Measurements from ENCODE around the gene ZNF607. TPM values are rescaled to one million over a fixed set of nuclear protein-coding genes. Genes with fewer than 3 reads are reported as not detected.

ZNF607 gene
- total and polyA plus RNA-seq, 2 of the 8 experiments (the other 6 are each of a cell fraction or from before 2014, with no cell fraction given) = 6.7 to 15.9 TPM

DNA sequence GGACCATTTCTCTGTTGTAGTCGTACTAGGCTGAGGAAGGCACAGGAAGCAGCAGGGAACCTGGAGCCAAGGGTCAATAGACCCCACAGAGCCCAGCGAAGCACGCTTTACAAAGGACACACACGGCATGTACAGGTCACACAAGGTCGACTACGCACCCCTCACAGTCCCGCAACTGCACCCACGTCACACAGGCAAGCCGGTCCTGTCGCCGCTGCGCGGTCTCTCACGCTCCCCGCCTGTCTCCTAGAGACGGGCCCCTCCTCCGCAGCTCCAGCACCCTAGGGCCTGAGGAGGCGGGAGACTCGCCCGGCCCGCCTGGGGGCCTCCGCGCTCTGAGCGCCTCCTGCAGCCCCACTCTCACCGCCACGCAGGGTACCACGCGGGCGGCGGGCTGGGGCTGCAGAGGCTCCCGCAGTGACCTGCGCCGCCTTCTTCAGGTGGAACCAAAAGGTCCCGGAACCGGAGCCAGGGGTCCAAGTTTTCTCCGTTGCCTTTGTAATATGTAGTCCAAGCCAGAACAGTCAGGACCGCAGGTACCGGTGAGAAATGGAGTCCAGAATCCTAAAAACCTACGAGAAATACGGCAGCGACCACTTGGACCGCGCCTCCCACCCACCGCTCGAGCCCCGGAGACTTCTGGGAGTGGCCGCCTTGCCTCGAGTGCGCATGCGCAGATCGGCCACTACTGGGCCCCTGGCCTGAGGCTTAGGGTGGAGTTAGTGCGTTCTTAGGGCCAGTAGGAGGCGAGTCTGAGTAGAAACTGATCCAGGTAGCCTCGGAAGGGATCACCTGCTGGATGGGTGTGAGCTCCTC, at the start of gene ZNF607 (continued):
- TF ChIP-seq SIN3A (conservative IDR thresholded peaks at IDR 0.05 in 1 of 2, IDR thresholded peaks at IDR 0.05 in 1 of 2; ENCODE audit: low read depth in 1 of 2, low read length in 2 of 2) (0 out of 4 replicates have a peak, but pooled peaks of 1 of the 2 experiments have one; percentile 6), ASH2L (IDR thresholded peaks at IDR 0.05; ENCODE audit: low read length) (peak; percentile 53), SAP30 (IDR thresholded peaks at IDR 0.05; ENCODE audit: insufficient read depth, insufficient replicate concordance, low read length) (no peak), CHD2 (IDR thresholded peaks at IDR 0.05; ENCODE audit: low read length) (no peak), JUN (IDR thresholded peaks at IDR 0.05; ENCODE audit: low read depth, low read length) (no peak), BACH1 (IDR thresholded peaks at IDR 0.05; ENCODE audit: low read length) (no peak; the same call in 1 of the 2 replicates)
